NOMO-1 (cell line): ENCODE results near the gene EXOC4.

Source experiments
- DNase-seq, 2 experiments: peaks; one replicate each; lab custom pipeline; 2025; ENCODE audit not compliant: unreplicated experiment in 2 of 2; lab: John Stamatoyannopoulos, UW

Gene EXOC4

GRCh38 chr7:134037991-134038390 lies 785.1 kb downstream of the EXOC4 start:
- DNase-seq, result no peak

GRCh38 chr7:134040988-134041387 lies 788.1 kb downstream of the EXOC4 start:
- DNase-seq, result no peak

- DNase-seq, result no peak
Observed at GRCh38 chr7:134041477-134041876, 788.6 kb downstream of the EXOC4 start.

GRCh38 chr7:134042307-134042706 lies 789.4 kb downstream of the EXOC4 start:
- DNase-seq, result peak; percentile 49 to 57

GRCh38 chr7:134044682-134045081 lies 791.8 kb downstream of the EXOC4 start:
- DNase-seq, result no peak

- no peak for DNase-seq
Observed at GRCh38 chr7:134045716-134046115, 792.8 kb downstream of the EXOC4 start.

- no peak for DNase-seq
Observed at GRCh38 chr7:134046594-134047128, 793.8 kb downstream of the EXOC4 start.

- DNase-seq, result no peak
Observed at GRCh38 chr7:134047675-134048074, 794.8 kb downstream of the EXOC4 start.

- no peak for DNase-seq
Observed at GRCh38 chr7:134048166-134048565, 795.3 kb downstream of the EXOC4 start.

- no peak for DNase-seq
Observed at GRCh38 chr7:134051020-134051419, 798.1 kb downstream of the EXOC4 start.

- no peak for DNase-seq
Observed at GRCh38 chr7:134056816-134057215, 803.9 kb downstream of the EXOC4 start.

GRCh38 chr7:134058521-134058920 lies 805.6 kb downstream of the EXOC4 start:
- DNase-seq, result no peak

- DNase-seq, result peak; percentile 2 to 38
Observed at GRCh38 chr7:134058980-134059379, 806.1 kb downstream of the EXOC4 start.

- DNase-seq, result no peak
Observed at GRCh38 chr7:134059921-134060320, 807.0 kb downstream of the EXOC4 start.

GRCh38 chr7:134060874-134061273 lies 808.0 kb downstream of the EXOC4 start:
- DNase-seq, result no peak

- DNase-seq, result no peak
Observed at GRCh38 chr7:134062460-134062859, 809.6 kb downstream of the EXOC4 start.

- no peak for DNase-seq
Observed at GRCh38 chr7:134065415-134065814, 812.5 kb downstream of the EXOC4 start.

- DNase-seq, result no peak
Observed at GRCh38 chr7:134067164-134067563, 814.3 kb downstream of the EXOC4 start.

GRCh38 chr7:134068670-134069069 lies 815.8 kb downstream of the EXOC4 start:
- DNase-seq, result no peak

GRCh38 chr7:134069187-134069586 lies 816.3 kb downstream of the EXOC4 start:
- DNase-seq, result no peak

GRCh38 chr7:134070673-134071072 lies 817.8 kb downstream of the EXOC4 start:
- no peak for DNase-seq

GRCh38 chr7:134071355-134072331 lies 818.8 kb downstream of the EXOC4 start:
- no peak for DNase-seq
